ENCODE data around the gene SCUBE1.

- no peak for TF ChIP-seq CTCF (conservative IDR thresholded peaks at IDR 0.05; ENCODE audit: low read depth, low read length)
- TF ChIP-seq MAZ (IDR thresholded peaks at IDR 0.05; ENCODE audit: borderline replicate concordance, low read depth, low read length): no peak
- TF ChIP-seq MXI1 (IDR thresholded peaks at IDR 0.05; ENCODE audit: borderline replicate concordance, low read depth, low read length): no peak
- TF ChIP-seq POLR2A (IDR thresholded peaks at IDR 0.05; ENCODE audit: low read depth, low read length): no peak
- TF ChIP-seq NFE2L2 (IDR thresholded peaks at IDR 0.05; ENCODE audit: low read depth, low read length): no peak
- TF ChIP-seq SMC3 (IDR thresholded peaks at IDR 0.05; ENCODE audit: low read depth, low read length): no peak
- no peak for TF ChIP-seq ELK1 (IDR thresholded peaks at IDR 0.05; ENCODE audit: borderline replicate concordance, low read depth, low read length)
- TF ChIP-seq USF2 (IDR thresholded peaks at IDR 0.05; ENCODE audit: low read depth, low read length): no peak
- TF ChIP-seq RFX5 (IDR thresholded peaks at IDR 0.05; ENCODE audit: low read depth, low read length): no peak
- TF ChIP-seq RAD21 (IDR thresholded peaks at IDR 0.05; ENCODE audit: low read length): no peak
- TF ChIP-seq MAFK (IDR thresholded peaks at IDR 0.05; ENCODE audit: low read depth, low read length): no peak
- no peak for TF ChIP-seq BHLHE40 (IDR thresholded peaks at IDR 0.05; ENCODE audit: low read depth, low read length)
Observed at GRCh38 chr22:43276321-43276720, 66.9 kb downstream of the SCUBE1 start.

Data from IMR-90 (cell line).